H1 (cell line): Measurements from ENCODE around the gene CEACAM1. TPM values are rescaled to one million over a fixed set of nuclear protein-coding genes. Genes with fewer than 3 reads are reported as not detected.

Experiments used
- CTCF ChIA-PET: fragments of 300-600 bp; sonication (Branson Sonifier 250); formaldehyde crosslinking; loops from one replicate; lab custom pipeline; 2021; ENCODE audit not compliant: partially characterized antibody; lab: Charles Lee
- POLR2A ChIA-PET: fragments of 300-600 bp; sonication (Branson Sonifier 250); formaldehyde crosslinking; loops from one replicate; lab custom pipeline; 2021; ENCODE audit warnings: inconsistent platforms; ENCODE audit not compliant: partially characterized antibody; lab: Charles Lee
- DNase-seq, 2 experiments: peaks; one replicate each; pipeline versions ENCODE4 v3.0.0 to v3.0.0-alpha.2; 2010 to 2022; ENCODE audit warnings: low spot score in 2 of 2, low read depth in 1 of 2, mixed read lengths in 1 of 2
- FAIRE-seq: peaks from 2 replicates; lab custom pipeline; 2011; peaks lifted over from hg19 to GRCh38; lab: Jason Lieb, UNC
- H2AFZ ChIP-seq: 2 replicates; pipeline ENCODE4 v1.8.1; 2012; ENCODE audit warnings: low read length, inconsistent platforms
- H2AK5ac ChIP-seq: 2 replicates; pipeline ENCODE4 v1.6.1; 2013; ENCODE audit warnings: low read depth, low read length
- H2BK120ac ChIP-seq: replicated peaks from 2 replicates; pipeline ENCODE3; 2013; ENCODE audit warnings: low read depth, low read length, inconsistent platforms
- H2BK12ac ChIP-seq: 2 replicates; pipeline ENCODE4 v1.6.1; 2013; ENCODE audit warnings: low read depth, low read length
- H2BK15ac ChIP-seq: 2 replicates; pipeline ENCODE4 v1.6.1; 2013; ENCODE audit warnings: low read length
- H2BK20ac ChIP-seq: 2 replicates; pipeline ENCODE4 v1.6.1; 2013; ENCODE audit warnings: low read length
- H2BK5ac ChIP-seq: 2 replicates; pipeline ENCODE4 v1.6.1; 2013; ENCODE audit warnings: low read depth, low read length
- H3K14ac ChIP-seq: 2 replicates; pipeline ENCODE4 v1.6.1; 2013; ENCODE audit warnings: inconsistent platforms; ENCODE audit not compliant: insufficient read length
- H3K18ac ChIP-seq: 2 replicates; pipeline ENCODE4 v1.6.1; 2013; ENCODE audit warnings: low read length; ENCODE audit errors: extremely low read depth
- H3K23ac ChIP-seq: 2 replicates; pipeline ENCODE4 v1.6.1; 2013; ENCODE audit warnings: inconsistent platforms; ENCODE audit not compliant: insufficient read length
- H3K23me2 ChIP-seq: 2 replicates; pipeline ENCODE4 v1.6.1; 2013; ENCODE audit warnings: low read depth, low read length
- H3K27ac ChIP-seq: 2 replicates; pipeline ENCODE4 v1.6.1; 2011; ENCODE audit warnings: low read depth, low read length, inconsistent platforms
- H3K27me3 ChIP-seq, 4 experiments: replicated peaks in 1 of 4; 1 replicate in 1 of 4; 2 replicates in 3 of 4; pipeline versions ENCODE4 v1.6.1 to v1.8.1; 2011 to 2013; ENCODE audit warnings: low read length in 3 of 4, mild to moderate bottlenecking in 3 of 4, inconsistent platforms in 2 of 4, mixed read lengths in 2 of 4, moderate library complexity in 1 of 4; ENCODE audit not compliant: control insufficient read depth in 3 of 4, insufficient read depth in 3 of 4; ENCODE audit errors: extremely low read depth in 1 of 4
- H3K36me3 ChIP-seq, 4 experiments: 2 replicates each; pipeline versions ENCODE4 v1.6.1 to v1.8.1; 2011 to 2013; ENCODE audit warnings: mild to moderate bottlenecking in 4 of 4, low read length in 3 of 4, moderate library complexity in 2 of 4, control low read depth in 1 of 4, inconsistent platforms in 1 of 4; ENCODE audit not compliant: insufficient read depth in 4 of 4, control insufficient read depth in 2 of 4
- H3K4ac ChIP-seq: replicated peaks from 2 replicates; pipeline ENCODE3; 2013; ENCODE audit warnings: low read length, low read depth, mixed read lengths, inconsistent platforms; ENCODE audit not compliant: insufficient read length
- H3K4me1 ChIP-seq, 4 experiments: replicated peaks in 1 of 4; 1 replicate in 1 of 4; 2 replicates in 3 of 4; pipeline versions ENCODE4 v1.6.1 to v1.8.1; 2011 to 2013; ENCODE audit warnings: low read length in 3 of 4, inconsistent platforms in 2 of 4, mixed read lengths in 1 of 4; ENCODE audit not compliant: insufficient read depth in 4 of 4, control insufficient read depth in 3 of 4
- H3K4me2 ChIP-seq, 2 experiments: 2 replicates each; pipeline versions ENCODE4 v1.6.1 to v1.8.1; 2011 to 2013; ENCODE audit warnings: low read depth in 2 of 2, low read length in 2 of 2, control low read depth in 1 of 2, inconsistent platforms in 1 of 2, mild to moderate bottlenecking in 1 of 2; ENCODE audit not compliant: insufficient read depth in 1 of 2
- H3K4me3 ChIP-seq, 4 experiments: fragments of 200-600, 300-600 bp in 1 of 4; sonication (generic), shearing (Covaris generic), sonication (Bioruptor Twin) in 1 of 4; 2 replicates each; pipeline versions ENCODE4 v1.5.1 to v1.8.1; 2011 to 2016; ENCODE audit warnings: low read length in 4 of 4, low read depth in 3 of 4, control low read depth in 2 of 4, inconsistent platforms in 2 of 4, mild to moderate bottlenecking in 2 of 4, mixed read lengths in 1 of 4, moderate library complexity in 1 of 4; ENCODE audit not compliant: insufficient read depth in 2 of 4; ENCODE audit errors: extremely low read depth in 1 of 4
- H3K56ac ChIP-seq: replicated peaks from 2 replicates; pipeline ENCODE3; 2013; ENCODE audit warnings: low read depth, mild to moderate bottlenecking, mixed read lengths, low read length, inconsistent platforms; ENCODE audit not compliant: insufficient read length
- H3K79me1 ChIP-seq: 2 replicates; pipeline ENCODE4 v1.6.1; 2013; ENCODE audit warnings: low read depth, low read length, control low read depth
- H3K79me2 ChIP-seq, 2 experiments: 2 replicates each; pipeline versions ENCODE4 v1.6.1 to v1.8.1; 2012 to 2013; ENCODE audit warnings: low read length in 2 of 2, mild to moderate bottlenecking in 2 of 2, inconsistent platforms in 1 of 2; ENCODE audit not compliant: insufficient read depth in 2 of 2, control insufficient read depth in 1 of 2
- H3K9ac ChIP-seq, 4 experiments: replicated peaks in 1 of 4; 1 replicate in 1 of 4; 2 replicates in 3 of 4; pipeline versions ENCODE4 v1.6.1 to v1.8.1; 2011 to 2013; ENCODE audit warnings: low read depth in 3 of 4, low read length in 3 of 4, control low read depth in 2 of 4, mild to moderate bottlenecking in 2 of 4, moderate library complexity in 2 of 4, inconsistent platforms in 1 of 4; ENCODE audit errors: extremely low read depth in 1 of 4
- H3K9me3 ChIP-seq, 2 experiments: 2 replicates each; pipeline versions ENCODE4 v1.6.1 to v1.8.1; 2012 to 2013; ENCODE audit warnings: mild to moderate bottlenecking in 2 of 2, moderate library complexity in 2 of 2, control low read depth in 1 of 2, inconsistent platforms in 1 of 2, low read depth in 1 of 2, low read length in 1 of 2, mixed read lengths in 1 of 2; ENCODE audit not compliant: insufficient read depth in 2 of 2
- H4K20me1 ChIP-seq, 2 experiments: replicated peaks in 1 of 2; 2 replicates each; pipeline versions ENCODE3 to v1.8.1; 2011 to 2013; ENCODE audit warnings: inconsistent platforms in 2 of 2, low read length in 2 of 2, mild to moderate bottlenecking in 1 of 2; ENCODE audit not compliant: insufficient read depth in 2 of 2, control insufficient read depth in 1 of 2
- H4K5ac ChIP-seq: 2 replicates; pipeline ENCODE4 v1.6.1; 2013; ENCODE audit warnings: low read length, low read depth, mixed read lengths, inconsistent platforms; ENCODE audit not compliant: insufficient read length
- H4K8ac ChIP-seq: 2 replicates; pipeline ENCODE4 v1.8.0; 2013; ENCODE audit warnings: mild to moderate bottlenecking, moderate library complexity, low read length, inconsistent platforms; ENCODE audit not compliant: insufficient read depth; ENCODE audit errors: extremely low read depth
- H4K91ac ChIP-seq: replicated peaks from 2 replicates; pipeline ENCODE3; 2013; ENCODE audit warnings: low read length, mixed read lengths, inconsistent platforms; ENCODE audit not compliant: insufficient read length
- ASH2L ChIP-seq: fragments of 200-600, 300-600 bp; sonication (generic); IDR thresholded peaks from one replicate; pipeline ENCODE4 v1.7.1; 2017; ENCODE audit warnings: low read length
- EZH2 ChIP-seq: fragments of 200-600 bp; sonication (generic); IDR thresholded peaks from 2 replicates; pipeline ENCODE4 v1.7.1; 2012; ENCODE audit warnings: low read depth, mild to moderate bottlenecking, moderate library complexity, low read length, inconsistent platforms; ENCODE audit not compliant: severe bottlenecking
- WGBS, 2 experiments: shearing (Covaris generic) in 1 of 2; methylation state at CpG; one replicate each; pipeline versions ENCODE4 v1.1.6 to v1.1.7; 2013 to 2015; ENCODE audit warnings: low lambda C conversion rate in 2 of 2, mixed read lengths in 2 of 2, inconsistent platforms in 1 of 2, low coverage in 1 of 2, missing lambda C conversion rate in 1 of 2; ENCODE audit not compliant: insufficient replicate concordance in 2 of 2, insufficient coverage in 1 of 2, insufficient read length in 1 of 2; ENCODE audit errors: extremely low coverage in 1 of 2, missing lambda C conversion rate in 1 of 2; 5-methylcytosine and 5-hydroxymethylcytosine counted together
- polyA plus RNA-seq, 7 experiments: library from polyadenylated mRNA; depleted of rRNA in 3 of 7; stranded (reverse) in 5 of 7; unstranded in 2 of 7; fragments of >200 nt in 5 of 7; fragments of 200-250 nt in 2 of 7; gene quantifications; 1 replicate in 5 of 7; 2 replicates in 1 of 7; 4 replicates in 1 of 7; pipeline versions ENCODE4 v1.2.1 to v1.2.3, GENCODE V29; 2011 to 2013; ENCODE audit warnings: missing spikeins in 2 of 7, mixed read lengths in 2 of 7
- total RNA-seq: library from RNA; stranded (reverse); fragmentation: NEBNext Ultra II Directional; extraction: Animal tissue kit (Norgen Biotek cat#: 25700); gene quantifications from 2 replicates; pipeline ENCODE4 v1.2.1, GENCODE V29; 2021

Gene CEACAM1
- total and polyA plus RNA-seq, 2 of the 8 experiments (the other 6 are each of a cell fraction or from before 2014, with no cell fraction given), result 1.8 to 3.6 TPM

DNA sequence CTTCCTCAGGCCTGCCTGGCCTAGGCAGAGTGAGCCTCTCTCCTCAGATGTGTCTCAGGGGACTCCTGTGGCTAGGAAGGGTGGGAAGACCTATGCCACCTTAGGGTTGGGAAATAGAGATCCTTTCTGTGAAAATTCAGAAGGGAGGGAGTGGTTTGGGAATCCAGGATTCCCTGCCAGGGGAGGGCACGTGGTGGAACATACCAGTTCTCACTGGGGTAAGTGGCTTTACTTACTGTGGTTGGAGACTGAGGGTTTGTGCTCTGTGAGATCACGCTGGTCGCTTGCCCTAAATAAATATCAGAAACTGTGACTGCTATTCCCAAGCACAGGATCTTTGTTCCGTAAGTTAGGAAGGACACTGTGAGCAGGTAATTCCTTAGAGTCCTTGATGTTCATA lies 16.9 kb downstream of the CEACAM1 start:
- no peaks in the 10 kb centered on the region; a peak in 1 of 7 replicates for H3K27me3 ChIP-seq
- TF ChIP-seq EZH2 (no peak), ASH2L (no peak)
- H2BK12ac ChIP-seq, result peak overlapping the region; percentile 96
- no peaks in the 10 kb centered on the region for H4K20me1 ChIP-seq
- H2BK15ac ChIP-seq, result no peak overlapping the region; the same call in 1 of the 2 replicates
- no peak for FAIRE-seq
- 90% methylated on average over 4 of the region's 4 CpGs; no CpG with 5 or more reads in 1 of the 2 experiments for WGBS, 2 experiments
- no peak overlapping the region for H3K23ac ChIP-seq
- H4K5ac ChIP-seq, result no peak overlapping the region
- no peak overlapping the region for H2AFZ ChIP-seq
- 0 out of 2 replicates have a peak overlapping the region, but pooled peaks have one; percentile 66 for H2BK20ac ChIP-seq
- no peak overlapping the region for H2AK5ac ChIP-seq
- no peaks in the 10 kb centered on the region for H3K79me2 ChIP-seq
- ChIA-PET CTCF (interaction anchor here (1.5 to 2.1 kb wide), 2 partner anchors 18 to 29 kb away, joined by 5 to 15 read pairs; partner anchors contain the start of gene CEACAM1), POLR2A (no interaction called here)
- no peak overlapping the region for H3K4ac ChIP-seq
- no peak overlapping the region for H3K4me3 ChIP-seq
- no peaks in the 10 kb centered on the region for H3K23me2 ChIP-seq
- no peak overlapping the region for H4K8ac ChIP-seq
- H3K36me3 ChIP-seq, result no peaks in the 10 kb centered on the region
- no peak overlapping the region for H3K56ac ChIP-seq
- no peak overlapping the region for H3K27ac ChIP-seq
- peak in 1 of 2 experiments; percentile 42 for DNase-seq
- H3K9me3 ChIP-seq, result no peaks in the 10 kb centered on the region
- no peak overlapping the region for H3K9ac ChIP-seq
- no peak overlapping the region for H3K14ac ChIP-seq
- no peak overlapping the region for H4K91ac ChIP-seq
- H3K4me2 ChIP-seq, result no peak overlapping the region
- H3K4me1 ChIP-seq, result peaks cover 0 to 9% (median 2%) of the 10 kb centered on the region in 4 experiments; a peak in 2 of 7 replicates
- peak overlapping the region; percentile 82; the same call in 1 of the 2 replicates for H2BK5ac ChIP-seq
- H3K79me1 ChIP-seq, result no peaks in the 10 kb centered on the region
- H3K18ac ChIP-seq, result peak overlapping the region; percentile 42
- H2BK120ac ChIP-seq, result no peak overlapping the region
